Stimulated activated CD4-positive, alpha-beta T cell treated with anti-CD3 and anti-CD28 coated beads, TNF-alpha, amount 100 ng/mL, for 1 hour (primary cell): ENCODE results near the gene SPAG7.

Experiments
- DNase-seq, 3 donors: peaks; one replicate each; pipeline ENCODE4 v3.0.0-alpha.2; 2020; ENCODE audit warnings: low read depth in 3 of 3, low spot score in 1 of 3

SPAG7 gene

DNA sequence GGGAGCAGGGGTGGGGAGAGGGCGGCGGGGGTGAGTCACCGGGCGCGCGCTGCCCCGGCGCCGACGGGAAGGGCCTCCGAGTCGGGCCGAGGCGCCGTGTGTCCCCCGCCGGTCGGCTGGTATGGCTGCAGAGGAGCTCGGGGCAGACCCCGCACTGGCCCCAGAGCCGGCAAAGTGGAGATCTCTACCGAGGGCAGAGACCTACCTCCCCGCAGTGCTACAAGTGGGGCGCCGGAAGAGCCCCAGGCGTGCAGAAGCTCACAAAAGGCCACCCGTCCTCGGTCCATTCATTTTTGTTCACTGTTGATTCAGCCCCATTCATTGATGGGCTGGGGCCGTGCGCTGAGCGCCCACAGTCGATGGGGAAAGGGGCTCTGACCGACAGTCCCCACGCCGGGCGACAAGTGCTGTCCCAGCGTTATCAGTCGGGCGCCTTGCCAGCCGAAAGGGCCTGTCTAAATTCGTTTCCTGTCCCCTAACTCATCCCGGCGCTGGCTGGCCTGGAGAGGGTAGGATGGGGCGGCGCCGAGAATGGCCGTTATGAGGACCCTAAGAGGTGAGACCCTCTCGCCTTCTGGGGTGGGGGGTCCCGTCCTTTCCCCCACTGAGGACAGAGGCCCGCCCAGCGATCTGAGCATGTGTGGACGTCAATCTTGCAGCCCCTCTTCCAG lies 17.4 kb downstream of the SPAG7 start:
- DNase-seq, result peak in 1 of 3 donors; percentile 44

- DNase-seq, result peak; percentile 52 to 66 (median 64)
Measured at GRCh38 chr17:4949321-4950074, 18.1 kb downstream of the SPAG7 start.

GRCh38 chr17:4948931-4949320 lies 18.7 kb downstream of the SPAG7 start:
- DNase-seq, result peak in 2 of 3 donors; percentile 35 to 57

- DNase-seq, result peak; percentile 81 to 83 (median 81)
Measured at GRCh38 chr17:4948166-4948930, 19.3 kb downstream of the SPAG7 start, which contains the start of gene PFN1. TSS of gene PFN1 (minus strand) at chr17:4948530. CDS start at chr17:4948394, 136 bp downstream.

DNA sequence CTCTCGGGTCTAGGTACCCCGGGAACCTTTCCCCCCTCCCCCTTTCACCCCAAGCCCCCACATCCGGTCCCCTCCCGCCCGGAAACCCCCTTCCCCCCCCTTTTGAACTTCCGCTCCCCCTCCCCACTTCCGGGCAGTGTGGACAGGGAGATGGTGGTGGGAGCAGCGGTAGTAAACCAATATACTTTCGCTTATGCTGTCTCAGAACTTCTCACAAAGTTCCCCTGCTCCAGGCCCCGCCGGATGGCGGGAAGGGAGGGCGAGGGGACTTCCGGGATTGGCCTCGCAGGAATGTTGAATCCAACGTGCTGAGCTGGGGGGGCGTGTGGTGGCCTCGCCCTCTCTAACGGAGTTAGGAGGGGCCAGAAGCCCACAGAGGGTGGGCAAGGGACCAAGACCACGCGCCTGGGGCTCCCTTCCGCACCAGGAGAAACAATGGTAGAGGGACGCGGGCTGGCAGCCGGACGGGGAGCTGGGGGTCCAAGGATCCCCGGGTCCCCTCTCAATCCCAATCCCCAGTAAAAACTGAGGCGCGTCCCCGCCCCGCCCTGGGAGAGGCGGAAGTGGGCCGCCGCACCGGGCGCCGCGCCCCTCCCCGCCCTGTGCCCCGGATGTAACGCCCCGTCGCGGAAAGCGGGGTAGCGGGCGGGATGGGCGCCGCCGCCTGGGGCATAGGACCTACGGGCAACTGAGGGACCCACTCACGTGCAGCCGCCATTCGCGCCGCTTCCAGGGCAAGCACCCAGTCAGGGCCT lies 20.0 kb downstream of the SPAG7 start:
- DNase-seq, result peak in 2 of 3 donors; percentile 46 to 59

- no peak for DNase-seq
Measured at GRCh38 chr17:4947010-4947410, 20.6 kb downstream of the SPAG7 start.

DNA sequence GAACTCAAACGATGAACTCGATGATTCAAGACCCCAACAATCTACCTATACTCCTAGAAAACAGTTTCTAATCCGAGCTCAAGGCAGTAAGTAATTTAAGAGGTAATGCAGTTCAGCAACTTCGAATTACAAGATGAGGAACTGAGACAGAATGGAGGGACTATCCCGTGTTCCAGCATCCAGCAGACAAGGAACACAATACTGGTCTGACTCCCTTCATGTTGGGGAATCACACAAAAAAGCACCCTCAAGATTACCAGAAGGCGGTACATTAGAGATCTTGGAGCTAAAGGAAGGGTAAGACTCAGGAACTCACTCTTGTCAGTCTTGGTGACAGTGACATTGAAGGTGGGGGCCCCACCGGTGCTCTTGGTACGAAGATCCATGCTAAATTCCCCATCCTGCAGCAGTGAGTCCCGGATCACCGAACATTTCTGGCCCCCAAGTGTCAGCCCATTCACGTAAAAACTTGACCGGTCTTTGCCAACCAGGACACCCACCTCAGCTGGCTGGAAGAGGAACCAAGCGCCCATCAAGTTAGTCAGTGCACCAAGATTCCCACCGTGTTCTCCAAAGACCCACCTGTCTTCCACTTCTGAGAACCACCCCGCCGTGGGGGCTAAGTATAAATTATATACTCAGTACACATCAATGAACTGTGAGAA lies 21.2 kb downstream of the SPAG7 start:
- no peak for DNase-seq

DNA sequence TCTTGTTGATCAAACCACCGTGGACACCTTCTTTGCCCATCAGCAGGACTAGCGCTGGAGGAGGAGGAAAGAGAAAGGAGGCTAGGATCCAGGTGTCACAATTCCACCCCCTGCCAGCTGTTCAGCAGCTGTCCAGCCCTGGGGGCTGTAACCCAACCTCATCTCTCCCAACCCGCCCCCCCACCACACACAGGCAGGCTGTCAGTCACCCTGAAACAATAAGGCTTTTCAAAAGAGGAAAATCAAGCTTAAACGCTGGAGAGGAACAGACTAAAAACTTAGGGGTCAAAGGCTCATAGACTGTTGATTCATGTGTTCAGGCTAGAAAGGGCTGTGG lies 21.7 kb downstream of the SPAG7 start:
- DNase-seq, result no peak

DNA sequence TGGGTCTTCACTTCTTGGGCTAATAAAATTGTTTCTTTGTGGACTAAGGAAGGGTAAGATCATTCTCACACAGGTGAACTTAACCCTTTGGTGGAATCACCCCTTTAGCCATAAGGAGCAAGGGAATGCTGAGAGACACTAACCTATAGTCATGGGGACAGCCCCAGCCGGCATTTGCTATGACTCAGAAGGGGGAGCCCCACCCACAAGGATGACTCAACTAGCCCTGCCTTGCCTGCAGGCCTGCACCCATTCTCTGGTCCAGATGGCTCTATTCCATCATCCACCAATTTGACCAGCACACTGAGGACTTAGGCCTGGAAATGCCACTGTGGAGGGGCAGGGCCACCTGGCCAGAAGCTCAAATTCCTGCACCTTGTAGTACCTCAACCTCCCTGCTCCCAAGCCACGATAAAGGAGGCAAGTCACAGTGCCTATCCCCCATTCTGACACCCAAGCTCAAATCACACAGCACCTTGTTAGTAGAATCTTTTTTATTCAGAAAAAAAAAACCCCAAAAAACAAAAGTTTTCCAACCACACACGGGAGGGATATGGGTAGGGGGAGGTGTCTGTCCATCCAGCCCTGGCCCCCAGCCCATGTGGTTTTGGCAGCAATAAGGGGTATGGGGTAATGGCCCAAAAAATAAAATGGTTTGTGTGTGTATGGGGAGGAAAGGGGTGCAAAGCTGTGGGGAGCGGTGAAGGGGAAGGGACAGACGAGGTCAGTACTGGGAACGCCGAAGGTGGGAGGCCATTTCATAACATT lies 22.3 kb downstream of the SPAG7 start:
- peak; percentile 51 to 68 (median 61) for DNase-seq

GRCh38 chr17:4944554-4945175 lies 23.0 kb downstream of the SPAG7 start:
- no peak for DNase-seq

GRCh38 chr17:4944163-4944553 lies 23.5 kb downstream of the SPAG7 start:
- peak in 1 of 3 donors; percentile 29 for DNase-seq

DNA sequence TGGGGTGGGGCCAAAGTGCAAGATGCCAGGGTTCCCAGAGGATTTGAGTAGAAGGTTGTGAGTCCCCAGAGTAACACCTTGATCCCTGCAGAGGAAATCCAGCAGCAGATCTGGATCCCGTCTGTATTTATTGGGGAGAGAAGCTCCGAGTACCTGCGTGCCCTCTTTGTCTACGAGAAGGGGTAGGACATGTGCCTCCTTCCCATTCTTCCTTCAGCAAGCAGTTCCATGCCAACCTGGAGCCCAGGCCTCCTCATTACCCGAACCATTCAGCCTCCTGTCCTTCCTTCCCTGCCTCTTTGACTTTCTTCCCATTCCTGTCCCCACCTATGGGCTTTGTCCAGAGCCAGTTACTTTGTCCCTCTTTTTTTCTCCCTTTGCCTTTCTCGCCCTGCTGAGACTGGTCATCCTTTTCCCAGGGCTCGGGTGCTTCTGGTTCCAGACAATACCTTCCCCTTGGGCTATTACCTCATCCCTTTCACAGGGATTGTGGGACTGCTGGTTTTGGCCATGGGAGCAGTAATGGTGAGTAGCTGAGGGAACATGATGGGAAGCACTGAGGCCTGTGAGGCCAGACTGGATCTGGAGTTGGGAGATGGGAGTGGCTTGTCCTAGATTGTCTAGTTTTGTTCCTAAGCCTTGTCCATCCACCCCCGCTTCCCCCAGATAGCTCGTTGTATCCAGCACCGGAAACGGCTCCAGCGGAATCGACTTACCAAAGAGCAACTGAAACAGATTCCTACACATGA lies 24.7 kb downstream of the SPAG7 start:
- no peak for DNase-seq

DNA sequence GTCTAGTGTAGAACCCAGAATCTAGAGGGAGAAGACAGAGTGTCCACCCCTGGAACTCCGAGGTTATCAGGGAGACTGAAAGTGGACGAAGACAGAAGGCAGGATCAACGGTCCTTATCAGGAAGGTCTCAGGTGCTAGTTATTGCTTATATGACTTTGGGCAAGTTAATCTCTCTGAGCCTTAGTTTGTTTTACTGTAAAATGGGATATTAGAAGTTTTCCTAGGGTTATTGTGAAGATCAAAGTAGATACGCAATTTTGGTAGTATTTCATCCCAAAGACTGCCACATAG lies 26.4 kb downstream of the SPAG7 start:
- DNase-seq, result no peak

- peak in 1 of 3 donors; percentile 13 for DNase-seq
Measured at GRCh38 chr17:4940555-4941318, 26.9 kb downstream of the SPAG7 start.

GRCh38 chr17:4939796-4940554 lies 27.6 kb downstream of the SPAG7 start, which contains the start of the genes RNF167 and SLC25A11:
TSS of gene RNF167 (plus strand) at chr17:4940268. CDS start at chr17:4940910, 642 bp downstream.
TSS of gene SLC25A11 (minus strand) at chr17:4940046. CDS start at chr17:4939910, 136 bp downstream.
- peak; percentile 83 to 92 (median 90) for DNase-seq

DNA sequence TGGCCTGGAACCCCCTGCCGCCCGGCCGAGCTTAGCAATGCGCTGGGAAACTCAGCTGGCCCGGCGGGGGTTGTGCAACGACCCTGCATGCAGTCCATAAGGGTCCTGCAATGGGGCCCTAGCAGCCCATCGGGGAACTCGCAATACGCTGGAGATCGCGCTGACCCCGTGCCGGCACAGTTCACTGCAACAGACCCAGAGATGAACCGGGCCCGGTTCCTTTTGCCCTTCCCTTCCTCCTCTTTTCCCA lies 28.1 kb downstream of the SPAG7 start:
- no peak for DNase-seq
